Osteoblast (primary cell): Measurements from ENCODE around the gene DKK2. TPM values are rescaled to one million over a fixed set of nuclear protein-coding genes. Genes with fewer than 3 reads are reported as not detected.

Experiments used
- DNase-seq: peaks from one replicate; pipeline ENCODE4 v3.0.0; 2011; ENCODE audit warnings: low spot score, mixed read lengths; ENCODE audit not compliant: insufficient read length; ENCODE audit errors: missing footprints
- H2AFZ ChIP-seq: 2 replicates; pipeline ENCODE4 v1.6.0; 2011; ENCODE audit warnings: mild to moderate bottlenecking, low read length
- H3K27ac ChIP-seq: 2 replicates; pipeline ENCODE4 v1.5.1; 2011; ENCODE audit warnings: mild to moderate bottlenecking, low read depth, low read length, moderate library complexity
- H3K27me3 ChIP-seq: 2 replicates; pipeline ENCODE4 v1.6.0; 2012; ENCODE audit warnings: mild to moderate bottlenecking, control low read depth, inconsistent platforms, low read length, moderate library complexity; ENCODE audit not compliant: insufficient read depth
- H3K36me3 ChIP-seq: 2 replicates; pipeline ENCODE4 v1.5.1; 2011; ENCODE audit warnings: mild to moderate bottlenecking, low read length, control low read depth, moderate library complexity; ENCODE audit not compliant: insufficient read depth
- H3K4me1 ChIP-seq: 2 replicates; pipeline ENCODE4 v1.5.1; 2011; ENCODE audit warnings: mild to moderate bottlenecking, low read length, control low read depth, moderate library complexity; ENCODE audit not compliant: insufficient read depth
- H3K4me2 ChIP-seq: 2 replicates; pipeline ENCODE4 v1.6.0; 2011; ENCODE audit warnings: mild to moderate bottlenecking, low read length; ENCODE audit not compliant: insufficient read depth
- H3K4me3 ChIP-seq: fragments of 200-600 bp; sonication (generic); 3 replicates; pipeline ENCODE4 v1.5.1; 2012; ENCODE audit warnings: mild to moderate bottlenecking, low read length, inconsistent platforms; ENCODE audit not compliant: insufficient read depth
- H3K79me2 ChIP-seq: 2 replicates; pipeline ENCODE4 v1.6.0; 2012; ENCODE audit warnings: mild to moderate bottlenecking, low read length, control low read depth, inconsistent platforms; ENCODE audit not compliant: insufficient read depth
- H3K9me3 ChIP-seq: 2 replicates; pipeline ENCODE4 v1.5.1; 2011; ENCODE audit warnings: low read depth, low read length, control low read depth
- H4K20me1 ChIP-seq: 2 replicates; pipeline ENCODE4 v1.6.0; 2012; ENCODE audit warnings: mild to moderate bottlenecking, low read length, control low read depth; ENCODE audit not compliant: insufficient read depth
- total RNA-seq: library from RNA; depleted of rRNA; stranded (reverse); fragments of >200 nt; gene quantifications from 2 replicates; pipeline ENCODE4 v1.2.3, GENCODE V29; 2012
- TF ChIP-seq, protein P1 (sequence below): IDR thresholded peaks from 2 replicates; pipeline ENCODE4 v1.5.1; 2011; ENCODE audit warnings: mild to moderate bottlenecking, low read depth, low read length, moderate library complexity; ENCODE audit errors: extremely low read depth

The DKK2 gene
- total RNA-seq, 1 donor: not detected

DNA sequence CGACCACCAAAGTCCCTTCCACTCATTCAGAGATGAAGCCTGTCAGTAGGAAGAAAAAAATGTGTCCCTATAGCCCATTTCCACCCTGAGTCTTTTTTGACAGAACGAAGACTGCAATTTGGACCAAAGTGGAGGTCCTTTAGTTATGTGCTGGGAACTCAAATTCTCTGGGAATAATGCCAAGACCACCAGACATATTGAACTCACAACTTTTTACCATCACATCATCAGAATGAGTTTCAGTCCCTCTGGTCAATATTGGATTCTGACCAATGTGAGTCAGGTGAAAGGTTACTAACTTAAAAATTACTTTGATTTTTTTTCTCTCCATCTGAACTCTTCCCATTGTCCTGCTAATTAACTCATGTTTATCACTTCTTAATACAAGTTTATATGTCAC is 128.9 kb downstream of the DKK2 start:
- H3K4me2 ChIP-seq: no peak overlapping the region
- no peaks in the 10 kb centered on the region for H3K9me3 ChIP-seq
- H3K36me3 ChIP-seq: no peaks in the 10 kb centered on the region
- H3K27me3 ChIP-seq: no peaks in the 10 kb centered on the region
- H2AFZ ChIP-seq: no peak overlapping the region
- TF ChIP-seq, protein P1, sequence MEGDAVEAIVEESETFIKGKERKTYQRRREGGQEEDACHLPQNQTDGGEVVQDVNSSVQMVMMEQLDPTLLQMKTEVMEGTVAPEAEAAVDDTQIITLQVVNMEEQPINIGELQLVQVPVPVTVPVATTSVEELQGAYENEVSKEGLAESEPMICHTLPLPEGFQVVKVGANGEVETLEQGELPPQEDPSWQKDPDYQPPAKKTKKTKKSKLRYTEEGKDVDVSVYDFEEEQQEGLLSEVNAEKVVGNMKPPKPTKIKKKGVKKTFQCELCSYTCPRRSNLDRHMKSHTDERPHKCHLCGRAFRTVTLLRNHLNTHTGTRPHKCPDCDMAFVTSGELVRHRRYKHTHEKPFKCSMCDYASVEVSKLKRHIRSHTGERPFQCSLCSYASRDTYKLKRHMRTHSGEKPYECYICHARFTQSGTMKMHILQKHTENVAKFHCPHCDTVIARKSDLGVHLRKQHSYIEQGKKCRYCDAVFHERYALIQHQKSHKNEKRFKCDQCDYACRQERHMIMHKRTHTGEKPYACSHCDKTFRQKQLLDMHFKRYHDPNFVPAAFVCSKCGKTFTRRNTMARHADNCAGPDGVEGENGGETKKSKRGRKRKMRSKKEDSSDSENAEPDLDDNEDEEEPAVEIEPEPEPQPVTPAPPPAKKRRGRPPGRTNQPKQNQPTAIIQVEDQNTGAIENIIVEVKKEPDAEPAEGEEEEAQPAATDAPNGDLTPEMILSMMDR: no peak
- DNase-seq: no peak
- H3K4me3 ChIP-seq: no peak overlapping the region
- no peaks in the 10 kb centered on the region for H3K4me1 ChIP-seq
- H4K20me1 ChIP-seq: no peaks in the 10 kb centered on the region
- no peak overlapping the region for H3K27ac ChIP-seq
- H3K79me2 ChIP-seq: no peaks in the 10 kb centered on the region

GRCh38 chr4:106906728-106907127 is 129.4 kb downstream of the DKK2 start:
- H4K20me1 ChIP-seq: no peaks in the 10 kb centered on the region
- H3K36me3 ChIP-seq: no peaks in the 10 kb centered on the region
- no peak for DNase-seq
- H3K79me2 ChIP-seq: no peaks in the 10 kb centered on the region
- no peak overlapping the region for H3K27ac ChIP-seq
- H3K27me3 ChIP-seq: no peaks in the 10 kb centered on the region
- TF ChIP-seq, protein P1: no peak
- H3K9me3 ChIP-seq: no peaks in the 10 kb centered on the region
- H3K4me3 ChIP-seq: no peak overlapping the region
- H3K4me2 ChIP-seq: no peak overlapping the region
- H3K4me1 ChIP-seq: no peaks in the 10 kb centered on the region
- H2AFZ ChIP-seq: no peak overlapping the region

DNA sequence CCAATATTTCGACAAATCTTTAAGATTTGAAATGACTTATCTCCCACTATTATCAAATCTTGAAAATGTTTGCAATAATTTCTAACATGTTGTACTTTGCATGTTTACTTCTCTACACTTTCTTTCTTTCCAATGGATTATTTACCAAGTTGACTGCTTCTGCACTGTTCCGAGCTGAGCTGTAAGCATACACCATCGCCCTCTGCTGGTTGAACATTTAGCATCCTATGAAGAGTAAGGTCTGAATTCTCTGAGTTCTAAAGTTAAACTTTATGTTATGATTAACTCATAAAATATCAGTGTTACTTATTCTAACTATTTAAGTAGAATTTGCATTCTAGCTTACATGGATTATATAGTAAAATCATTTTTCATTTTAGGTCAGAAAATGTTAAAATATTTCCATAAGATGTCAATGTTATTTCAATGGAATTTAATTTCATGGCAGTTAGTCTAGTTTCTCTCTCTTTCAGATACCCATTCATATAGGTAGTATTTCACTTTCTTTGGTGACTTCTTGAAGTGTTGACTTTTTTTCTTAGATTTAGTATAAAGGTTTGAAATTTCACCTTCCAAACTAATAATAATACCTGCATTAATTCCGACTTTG is 137.4 kb downstream of the DKK2 start:
- no peak overlapping the region for H3K4me2 ChIP-seq
- TF ChIP-seq, protein P1: peak; percentile 75
- no peaks in the 10 kb centered on the region for H3K79me2 ChIP-seq
- no peaks in the 10 kb centered on the region for H4K20me1 ChIP-seq
- no peaks in the 10 kb centered on the region for H3K36me3 ChIP-seq
- no peak overlapping the region for H3K27ac ChIP-seq
- peak; percentile 48 for DNase-seq
- no peaks in the 10 kb centered on the region for H3K4me1 ChIP-seq
- H3K4me3 ChIP-seq: no peak overlapping the region
- H3K27me3 ChIP-seq: no peaks in the 10 kb centered on the region
- no peaks in the 10 kb centered on the region for H3K9me3 ChIP-seq
- H2AFZ ChIP-seq: no peak overlapping the region

DNA sequence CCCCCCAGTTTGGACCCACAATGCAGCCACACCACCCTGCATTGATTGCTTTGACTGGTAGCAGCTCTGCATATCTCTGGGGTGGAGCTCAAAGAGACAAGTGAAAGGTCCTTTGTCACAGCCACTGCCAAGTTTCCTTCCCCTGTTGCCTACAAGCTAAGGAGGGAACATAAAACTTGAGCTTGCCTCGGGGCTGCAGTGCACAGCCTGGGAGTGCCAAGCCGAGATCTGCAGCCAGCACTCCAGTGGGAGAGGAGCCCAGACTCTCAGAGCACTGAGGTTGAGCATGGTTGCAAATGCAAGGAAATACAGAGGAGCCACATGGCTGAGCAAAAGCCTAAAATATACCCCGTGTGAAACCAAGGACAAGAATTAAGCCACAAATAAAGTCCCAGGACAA is 142.2 kb downstream of the DKK2 start:
- TF ChIP-seq, protein P1: no peak
- Histone ChIP-seq H3K9me3 (no peaks in the 10 kb centered on the region), H3K4me3 (no peak overlapping the region), H2AFZ (no peak overlapping the region), H3K79me2 (no peaks in the 10 kb centered on the region), H3K4me1 (no peaks in the 10 kb centered on the region), H3K36me3 (no peaks in the 10 kb centered on the region), H3K27me3 (no peaks in the 10 kb centered on the region), H3K4me2 (no peak overlapping the region), H4K20me1 (no peaks in the 10 kb centered on the region), H3K27ac (no peak overlapping the region)
- DNase-seq: peak; percentile 29
